Endodermal cell (in vitro differentiated cells): ENCODE measurements around the gene DLL1. TPM values are rescaled to one million over a fixed set of nuclear protein-coding genes. Genes with fewer than 3 reads are reported as not detected.

Experiments
- DNase-seq: peaks from one replicate; pipeline ENCODE4 v3.0.0-alpha.2; 2017
- H3K27ac ChIP-seq: 2 replicates; pipeline ENCODE4 v1.5.1; 2013; ENCODE audit warnings: mild to moderate bottlenecking, low read depth, low read length, moderate library complexity
- H3K27me3 ChIP-seq: 2 replicates; pipeline ENCODE4 v1.6.1; 2013; ENCODE audit warnings: mild to moderate bottlenecking, low read length, moderate library complexity; ENCODE audit not compliant: insufficient read depth, control insufficient read depth, poor library complexity, severe bottlenecking
- H3K36me3 ChIP-seq: 2 replicates; pipeline ENCODE4 v1.7.0; 2013; ENCODE audit warnings: mild to moderate bottlenecking, low read length, moderate library complexity; ENCODE audit not compliant: control insufficient read depth, insufficient read depth
- H3K4me1 ChIP-seq: one replicate; pipeline ENCODE4 v1.7.0; 2013; ENCODE audit warnings: low read length; ENCODE audit not compliant: control insufficient read depth, insufficient read depth
- H3K4me3 ChIP-seq: 2 replicates; pipeline ENCODE4 v1.5.1; 2013; ENCODE audit warnings: mild to moderate bottlenecking, low read length, moderate library complexity
- H3K9ac ChIP-seq: 2 replicates; pipeline ENCODE4 v1.6.1; 2013; ENCODE audit warnings: mild to moderate bottlenecking, low read length, moderate library complexity; ENCODE audit not compliant: poor library complexity, severe bottlenecking; ENCODE audit errors: extremely low read depth
- H3K9me3 ChIP-seq: 2 replicates; pipeline ENCODE4 v1.6.1; 2013; ENCODE audit warnings: mild to moderate bottlenecking, low read length, moderate library complexity; ENCODE audit not compliant: control insufficient read depth
- H3K27ac Mint-ChIP-seq: 2 replicates; pipeline ENCODE4 v1.8.0; 2020; ENCODE audit warnings: mixed read lengths
- H3K27me3 Mint-ChIP-seq: 2 replicates; pipeline ENCODE4 v1.8.0; 2021; ENCODE audit warnings: mild to moderate bottlenecking, mixed read lengths; ENCODE audit not compliant: insufficient read depth
- H3K36me3 Mint-ChIP-seq: 2 replicates; pipeline ENCODE4 v1.8.0; 2020; ENCODE audit warnings: low read depth, mixed read lengths
- H3K4me1 Mint-ChIP-seq: 2 replicates; pipeline ENCODE4 v1.8.0; 2020; ENCODE audit warnings: mixed read lengths
- H3K4me3 Mint-ChIP-seq: 2 replicates; pipeline ENCODE4 v1.8.0; 2020; ENCODE audit warnings: mild to moderate bottlenecking, moderate library complexity, mixed read lengths
- H3K9me3 Mint-ChIP-seq: 2 replicates; pipeline ENCODE4 v1.8.0; 2020; ENCODE audit warnings: mild to moderate bottlenecking, mixed read lengths
- CTCF ChIP-seq: fragments of 200-600 bp; sonication (generic); conservative IDR thresholded peaks from 2 replicates; pipeline ENCODE4 v1.5.0; 2021; ENCODE audit warnings: antibody characterized with exemption, mild to moderate bottlenecking
- WGBS, 2 experiments: methylation state at CpG; one replicate each; pipeline versions ENCODE4 v1.1.5 to v1.1.7; 2013; ENCODE audit warnings: missing lambda C conversion rate in 2 of 2, mixed read lengths in 1 of 2; ENCODE audit not compliant: insufficient coverage in 1 of 2, insufficient read length in 1 of 2; 5-methylcytosine and 5-hydroxymethylcytosine counted together
- total RNA-seq, 2 donors: library from RNA; stranded (reverse); fragmentation: NEBNext Ultra II Directional in 1 of 2; extraction: Animal tissue kit (Norgen Biotek cat#: 25700) in 1 of 2; gene quantifications; 2 replicates in 1 of 2; 3 replicates in 1 of 2; pipeline ENCODE4 v1.2.1, GENCODE V29; 2021

The DLL1 gene
- total RNA-seq, 2 donors from 2014 or later, result 3.1 to 3.6 TPM

DNA sequence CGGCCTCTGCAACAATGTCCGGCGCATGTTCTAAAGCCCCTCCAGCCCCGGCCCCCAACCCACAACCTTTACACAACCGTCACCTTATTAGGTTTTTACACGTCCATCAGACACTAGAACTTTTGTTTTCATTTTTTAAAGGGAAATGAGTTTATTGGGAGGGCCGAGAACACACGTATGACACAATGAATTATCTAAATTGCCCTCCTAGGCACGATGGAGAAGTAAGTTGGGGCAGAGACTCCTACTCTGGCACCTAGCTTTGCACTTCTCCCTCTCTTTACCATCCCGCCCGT is 1.2 kb upstream of the DLL1 start:
- Mint-ChIP-seq H3K4me1 (peaks cover 21% of the 10 kb centered on the region), H3K36me3 (peaks cover 6% of the 10 kb centered on the region), H3K27me3 (peaks cover 89% of the 10 kb centered on the region), H3K27ac (no peak overlapping the region), H3K9me3 (no peaks in the 10 kb centered on the region), H3K4me3 (peak overlapping the region; percentile 69)
- Histone ChIP-seq H3K27me3 (peaks cover 99% of the 10 kb centered on the region), H3K27ac (peak overlapping the region; percentile 97), H3K4me1 (peaks cover 5% of the 10 kb centered on the region), H3K4me3 (no peak overlapping the region), H3K9ac (no peak overlapping the region), H3K36me3 (no peaks in the 10 kb centered on the region), H3K9me3 (no peaks in the 10 kb centered on the region)
- 0 to 3% methylated on average over 4 to 10 of the region's 11 CpGs for WGBS, 2 experiments
- no peak for TF ChIP-seq CTCF
- no peak for DNase-seq

GRCh38 chr6:170291271-170292110 is 613 bp upstream of the DLL1 start:
- Histone ChIP-seq H3K4me3 (no peak overlapping the region), H3K27me3 (peaks cover 96% of the 10 kb centered on the region), H3K4me1 (peaks cover 7% of the 10 kb centered on the region), H3K36me3 (no peaks in the 10 kb centered on the region), H3K9me3 (no peaks in the 10 kb centered on the region), H3K9ac (no peak overlapping the region), H3K27ac (peak overlapping the region; percentile 97)
- TF ChIP-seq CTCF, result no peak
- peak; percentile 91 for DNase-seq
- Mint-ChIP-seq H3K27ac (no peak overlapping the region), H3K27me3 (peaks cover 89% of the 10 kb centered on the region), H3K4me1 (peaks cover 26% of the 10 kb centered on the region), H3K36me3 (peaks cover 6% of the 10 kb centered on the region), H3K4me3 (peak overlapping the region; percentile 69), H3K9me3 (no peaks in the 10 kb centered on the region)
- WGBS, 2 experiments, result 0% methylated on average over 19 to 87 of the region's 87 CpGs

DNA sequence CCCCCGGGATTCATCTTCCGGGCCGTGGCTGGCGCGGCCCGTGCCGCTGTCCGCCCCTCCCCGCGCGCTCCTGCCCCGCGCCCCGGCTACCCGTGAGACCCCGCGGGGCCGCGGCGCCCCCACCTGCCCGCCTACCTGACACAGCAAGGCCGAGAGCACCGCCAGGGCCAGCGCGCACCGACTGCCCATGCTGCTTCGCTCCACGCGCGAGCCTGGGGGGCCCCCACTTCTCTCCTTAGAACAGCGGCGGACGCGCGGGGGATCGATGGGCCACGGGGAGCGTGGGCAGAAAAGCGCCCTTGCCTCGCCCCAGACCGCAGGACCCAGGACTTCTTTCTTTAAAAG is 955 bp downstream of the DLL1 start:
- H3K4me1 ChIP-seq, result peaks cover 16% of the 10 kb centered on the region
- H3K9me3 Mint-ChIP-seq, result no peaks in the 10 kb centered on the region
- no peak overlapping the region for H3K9ac ChIP-seq

More for the DNA sequence above, 955 bp downstream of the DLL1 start:
- Mint-ChIP-seq H3K36me3 (peaks cover 6% of the 10 kb centered on the region), H3K27me3 (peaks cover 83% of the 10 kb centered on the region), H3K4me1 (peaks cover 32% of the 10 kb centered on the region), H3K4me3 (peak overlapping the region; percentile 69), H3K27ac (no peak overlapping the region)
- WGBS, 2 experiments, result 0 to 5% methylated on average over 4 to 41 of the region's 41 CpGs
- H3K27ac ChIP-seq, result no peak overlapping the region
- no peaks in the 10 kb centered on the region for H3K9me3 ChIP-seq
- no peak for DNase-seq
- H3K4me3 ChIP-seq, result peak overlapping the region; percentile 75
- TF ChIP-seq CTCF, result no peak
- no peaks in the 10 kb centered on the region for H3K36me3 ChIP-seq
- H3K27me3 ChIP-seq, result peaks cover 96% of the 10 kb centered on the region
